Activated naive CD4-positive, alpha-beta T cell treated with anti-CD3 and anti-CD28 coated beads, Interleukin-2, amount 50 U/mL, for 24 hours (primary cell): ENCODE results near the gene GGACT.

Experiments
- H3K27ac Mint-ChIP-seq: one replicate; pipeline ENCODE4 v1.8.0; 2021; ENCODE audit warnings: mild to moderate bottlenecking, mixed read lengths
- H3K27me3 Mint-ChIP-seq: one replicate; pipeline ENCODE4 v1.8.0; 2021; ENCODE audit warnings: mixed read lengths
- H3K36me3 Mint-ChIP-seq: one replicate; pipeline ENCODE4 v1.8.0; 2021; ENCODE audit warnings: mixed read lengths
- H3K4me1 Mint-ChIP-seq: one replicate; pipeline ENCODE4 v1.8.0; 2021; ENCODE audit warnings: mixed read lengths
- H3K4me3 Mint-ChIP-seq: one replicate; pipeline ENCODE4 v1.8.0; 2021; ENCODE audit warnings: mild to moderate bottlenecking, mixed read lengths
- H3K9me3 Mint-ChIP-seq: one replicate; pipeline ENCODE4 v1.8.0; 2021; ENCODE audit warnings: mixed read lengths

The GGACT gene

DNA sequence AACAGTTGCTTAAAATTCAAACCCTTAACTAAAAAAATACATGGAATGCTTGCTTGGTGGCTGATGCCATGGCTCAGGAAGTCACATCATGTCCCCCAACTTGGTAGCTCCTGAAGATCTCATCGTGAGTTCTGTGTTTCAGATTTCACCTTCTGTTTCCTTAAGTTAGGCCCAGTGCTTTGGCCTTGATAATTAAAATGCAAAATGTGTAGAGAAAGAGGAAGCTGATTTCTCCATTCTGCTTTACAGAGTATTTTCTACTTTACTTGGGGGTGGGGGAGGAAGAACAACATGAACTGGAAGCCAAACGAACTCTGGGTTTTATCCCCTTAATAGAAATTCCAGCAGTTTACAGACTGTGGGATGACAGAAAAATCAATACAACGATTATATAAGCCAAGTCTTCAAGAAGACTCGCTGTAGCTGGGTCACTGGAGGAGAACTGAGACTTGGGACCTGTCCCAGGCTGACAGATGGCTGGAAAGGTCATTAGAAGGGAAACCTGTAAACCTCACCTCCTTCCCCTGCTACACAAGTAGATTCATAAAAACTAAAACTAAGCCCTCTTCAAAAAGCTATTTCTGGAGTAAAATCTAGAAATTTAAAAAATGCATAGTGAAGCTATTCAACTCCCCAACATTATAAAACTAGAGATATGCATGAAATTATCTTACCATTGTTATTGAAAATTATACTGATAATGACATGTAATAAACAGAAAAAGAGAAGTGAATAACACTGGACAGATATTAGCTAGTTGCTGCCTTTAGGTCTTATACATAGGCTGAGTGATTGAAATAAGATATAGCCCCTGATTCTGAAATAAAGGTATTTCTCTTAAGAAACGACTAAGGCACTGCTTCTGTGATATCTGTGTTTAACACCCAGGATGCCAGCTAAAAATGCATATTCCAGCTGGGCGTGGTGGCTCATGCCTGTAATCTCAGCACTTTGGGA, 22.1 kb upstream of the GGACT start:
- no peak overlapping the region for H3K4me3 Mint-ChIP-seq
- no peaks in the 10 kb centered on the region for H3K27me3 Mint-ChIP-seq
- H3K36me3 Mint-ChIP-seq, result peaks cover 18% of the 10 kb centered on the region
- H3K9me3 Mint-ChIP-seq, result no peaks in the 10 kb centered on the region
- peaks cover 20% of the 10 kb centered on the region for H3K4me1 Mint-ChIP-seq
- no peak overlapping the region for H3K27ac Mint-ChIP-seq

DNA sequence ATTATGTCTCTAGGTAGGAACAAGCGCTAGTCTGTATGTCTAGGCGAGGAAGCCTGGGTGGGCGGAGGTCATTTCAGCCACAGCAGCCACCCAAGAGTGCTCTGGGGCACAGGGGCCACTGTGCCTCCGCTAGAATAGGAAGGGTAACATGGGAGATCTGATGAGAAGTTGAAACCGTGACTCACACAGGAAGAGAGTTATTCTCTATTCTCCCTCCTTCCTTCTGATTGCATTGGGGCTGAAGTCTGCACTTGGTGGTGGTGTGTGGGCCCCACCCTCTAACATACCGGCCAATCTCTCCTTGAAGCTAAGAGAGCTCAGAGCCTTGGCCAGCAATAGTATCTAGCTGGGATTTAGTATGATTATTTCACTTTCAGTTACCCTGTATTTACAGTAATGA, 20.3 kb upstream of the GGACT start:
- no peaks in the 10 kb centered on the region for H3K27me3 Mint-ChIP-seq
- no peaks in the 10 kb centered on the region for H3K9me3 Mint-ChIP-seq
- no peak overlapping the region for H3K4me3 Mint-ChIP-seq
- peaks cover 20% of the 10 kb centered on the region for H3K4me1 Mint-ChIP-seq
- H3K27ac Mint-ChIP-seq, result peak overlapping the region; percentile 4
- peaks cover 18% of the 10 kb centered on the region for H3K36me3 Mint-ChIP-seq

DNA sequence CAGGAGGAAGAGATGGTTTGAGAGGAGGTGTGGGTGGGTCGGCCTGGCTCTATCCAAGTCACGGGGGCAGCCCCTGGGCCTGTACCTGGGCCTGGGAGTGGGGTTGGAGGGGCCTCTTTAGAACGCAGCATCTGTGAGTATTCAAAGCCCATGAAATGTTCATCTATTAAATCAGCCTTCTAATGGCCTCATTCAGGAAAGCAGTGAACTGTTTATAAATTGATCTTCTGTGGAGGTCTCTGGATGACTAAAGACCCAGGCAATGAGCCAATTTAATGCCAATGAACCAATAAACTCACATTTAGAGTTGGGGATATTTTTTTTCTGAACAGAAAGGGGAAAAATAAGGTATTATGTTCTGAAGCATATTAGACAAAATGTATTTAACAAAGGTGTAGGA, 19.9 kb upstream of the GGACT start:
- peaks cover 18% of the 10 kb centered on the region for H3K36me3 Mint-ChIP-seq
- no peak overlapping the region for H3K27ac Mint-ChIP-seq
- H3K4me3 Mint-ChIP-seq, result no peak overlapping the region
- no peaks in the 10 kb centered on the region for H3K27me3 Mint-ChIP-seq
- H3K4me1 Mint-ChIP-seq, result peaks cover 20% of the 10 kb centered on the region
- no peaks in the 10 kb centered on the region for H3K9me3 Mint-ChIP-seq

GRCh38 chr13:100604918-100605710, 16.5 kb upstream of the GGACT start:
- Mint-ChIP-seq H3K27me3 (no peaks in the 10 kb centered on the region), H3K4me1 (peaks cover 15% of the 10 kb centered on the region), H3K27ac (no peak overlapping the region), H3K9me3 (no peaks in the 10 kb centered on the region), H3K36me3 (peaks cover 7% of the 10 kb centered on the region), H3K4me3 (no peak overlapping the region)

DNA sequence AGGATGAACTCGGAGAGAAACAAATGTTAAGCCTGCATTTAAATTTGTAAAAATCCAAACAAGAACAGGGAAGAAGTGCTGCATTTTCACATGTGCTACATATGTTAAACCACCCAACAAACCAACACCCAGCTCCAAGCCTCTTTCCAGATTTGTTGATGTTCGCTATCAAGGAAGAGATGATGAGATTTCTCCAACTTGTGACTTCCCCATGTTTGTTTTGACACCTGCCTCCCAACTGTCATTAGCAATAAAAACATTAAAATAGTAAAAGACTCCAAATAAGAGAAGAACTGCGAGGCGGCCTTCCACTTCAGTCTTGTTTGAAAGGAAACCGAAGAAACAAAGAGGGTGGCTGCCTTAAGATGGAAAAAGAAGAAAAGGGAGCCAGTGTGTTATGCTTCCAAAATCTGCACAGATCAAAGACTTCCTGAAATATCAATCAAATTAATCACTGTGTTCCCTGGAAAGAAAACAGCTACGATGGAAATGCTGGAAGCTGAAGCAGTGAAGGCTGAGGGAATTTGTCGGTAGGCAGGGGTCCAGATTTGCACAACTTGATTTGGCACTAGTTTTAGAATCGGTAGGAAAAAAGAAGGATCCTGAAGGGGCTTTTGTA, 14.0 kb upstream of the GGACT start:
- no peak overlapping the region for H3K4me3 Mint-ChIP-seq

DNA sequence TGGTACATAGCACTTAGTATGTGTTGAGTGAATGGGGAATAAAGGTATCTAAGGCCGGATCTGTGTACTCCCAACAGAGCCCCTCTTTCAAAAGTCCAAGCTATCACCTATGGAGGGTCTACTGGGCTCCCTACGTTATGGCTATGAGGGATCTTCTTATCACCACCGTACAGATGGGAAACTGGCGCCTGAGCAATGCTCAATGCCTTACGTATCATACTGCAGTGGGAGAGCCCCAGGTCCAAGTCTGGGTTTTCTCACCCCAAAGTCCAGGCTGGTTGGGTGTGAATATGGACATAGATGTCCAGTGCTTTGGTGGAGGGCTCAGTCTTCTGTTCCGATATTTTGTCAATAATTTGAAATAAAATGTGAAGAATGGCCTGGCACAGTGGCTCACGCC, 13.1 kb upstream of the GGACT start:
- no peak overlapping the region for H3K4me3 Mint-ChIP-seq
- H3K27me3 Mint-ChIP-seq, result no peaks in the 10 kb centered on the region
- H3K36me3 Mint-ChIP-seq, result peaks cover 2% of the 10 kb centered on the region
- no peaks in the 10 kb centered on the region for H3K4me1 Mint-ChIP-seq
- no peak overlapping the region for H3K27ac Mint-ChIP-seq
- no peaks in the 10 kb centered on the region for H3K9me3 Mint-ChIP-seq

More for the DNA sequence above, 14.0 kb upstream of the GGACT start:
- Mint-ChIP-seq H3K27me3 (no peaks in the 10 kb centered on the region), H3K27ac (no peak overlapping the region), H3K36me3 (peaks cover 2% of the 10 kb centered on the region), H3K9me3 (no peaks in the 10 kb centered on the region), H3K4me1 (no peaks in the 10 kb centered on the region)

DNA sequence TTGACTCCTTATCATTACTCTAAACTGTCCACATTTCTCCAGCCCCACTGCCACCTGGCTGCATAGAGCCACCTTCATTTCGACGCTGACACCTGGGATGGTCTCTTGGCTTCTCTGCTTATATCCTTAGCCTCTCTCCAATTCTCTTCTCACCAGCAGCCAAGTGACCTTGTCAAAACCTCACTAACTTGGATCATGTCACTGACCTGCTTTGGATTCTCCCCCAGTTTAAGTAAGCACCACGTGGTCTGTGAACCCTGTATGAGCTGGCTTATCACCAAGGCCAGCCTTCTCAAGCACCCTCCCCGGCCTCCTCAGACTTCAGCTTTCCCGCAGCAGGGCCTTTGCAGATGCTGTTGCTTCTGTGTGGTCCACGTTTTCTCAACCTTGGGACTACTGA, 12.3 kb upstream of the GGACT start:
- no peak overlapping the region for H3K4me3 Mint-ChIP-seq
- H3K4me1 Mint-ChIP-seq, result no peaks in the 10 kb centered on the region
- no peaks in the 10 kb centered on the region for H3K27me3 Mint-ChIP-seq
- H3K27ac Mint-ChIP-seq, result no peak overlapping the region
- H3K9me3 Mint-ChIP-seq, result no peaks in the 10 kb centered on the region
- no peaks in the 10 kb centered on the region for H3K36me3 Mint-ChIP-seq

- Mint-ChIP-seq H3K4me1 (no peaks in the 10 kb centered on the region), H3K27me3 (no peaks in the 10 kb centered on the region), H3K36me3 (no peaks in the 10 kb centered on the region), H3K27ac (no peak overlapping the region), H3K4me3 (no peak overlapping the region), H3K9me3 (no peaks in the 10 kb centered on the region)
These were observed 11.9 kb upstream of the GGACT start for GRCh38 chr13:100600461-100600860.

DNA sequence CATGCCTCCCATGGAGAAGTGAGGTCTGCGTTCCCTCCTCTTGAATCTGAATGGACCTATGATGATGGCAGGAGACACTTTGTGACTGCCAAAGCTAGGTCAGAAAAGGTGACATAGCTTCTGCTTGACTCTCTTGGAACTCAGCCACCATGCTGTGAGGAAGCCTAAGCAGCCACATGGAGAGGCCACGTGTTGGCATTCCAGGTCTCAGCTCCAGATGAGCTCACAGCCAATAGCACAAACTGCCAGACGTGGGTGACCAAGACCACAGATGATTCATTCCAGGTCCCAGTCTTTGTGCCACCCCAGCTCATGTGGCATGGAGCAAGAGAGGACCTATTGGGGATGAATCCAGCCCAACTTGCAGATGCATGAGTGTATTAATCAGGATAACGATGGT, 8.7 kb upstream of the GGACT start:
- H3K9me3 Mint-ChIP-seq, result no peaks in the 10 kb centered on the region
- H3K4me1 Mint-ChIP-seq, result no peaks in the 10 kb centered on the region
- no peak overlapping the region for H3K4me3 Mint-ChIP-seq
- H3K27ac Mint-ChIP-seq, result no peak overlapping the region
- no peaks in the 10 kb centered on the region for H3K27me3 Mint-ChIP-seq
- no peaks in the 10 kb centered on the region for H3K36me3 Mint-ChIP-seq

DNA sequence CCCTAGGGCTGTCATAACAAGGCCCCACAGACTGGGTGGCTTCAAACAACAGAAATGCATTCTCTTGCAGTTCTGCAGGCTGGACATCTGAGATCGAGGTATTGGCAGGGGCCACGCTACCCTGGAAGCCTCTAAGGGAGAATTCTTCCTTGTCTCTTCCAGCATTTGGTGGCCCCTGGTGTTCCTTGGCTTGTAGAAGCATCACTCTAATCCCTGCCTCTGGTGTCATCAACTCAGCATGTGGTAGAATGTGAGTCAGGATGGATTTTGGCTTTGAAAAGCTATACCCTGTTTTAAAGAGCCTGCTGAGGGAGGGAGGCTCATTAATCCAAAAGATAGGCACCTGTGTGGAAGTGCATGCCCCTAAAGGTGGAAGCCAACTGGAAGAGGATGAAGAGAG, 7.9 kb upstream of the GGACT start:
- Mint-ChIP-seq H3K9me3 (no peaks in the 10 kb centered on the region), H3K27ac (no peak overlapping the region), H3K4me3 (no peak overlapping the region), H3K27me3 (no peaks in the 10 kb centered on the region), H3K36me3 (no peaks in the 10 kb centered on the region), H3K4me1 (no peaks in the 10 kb centered on the region)

DNA sequence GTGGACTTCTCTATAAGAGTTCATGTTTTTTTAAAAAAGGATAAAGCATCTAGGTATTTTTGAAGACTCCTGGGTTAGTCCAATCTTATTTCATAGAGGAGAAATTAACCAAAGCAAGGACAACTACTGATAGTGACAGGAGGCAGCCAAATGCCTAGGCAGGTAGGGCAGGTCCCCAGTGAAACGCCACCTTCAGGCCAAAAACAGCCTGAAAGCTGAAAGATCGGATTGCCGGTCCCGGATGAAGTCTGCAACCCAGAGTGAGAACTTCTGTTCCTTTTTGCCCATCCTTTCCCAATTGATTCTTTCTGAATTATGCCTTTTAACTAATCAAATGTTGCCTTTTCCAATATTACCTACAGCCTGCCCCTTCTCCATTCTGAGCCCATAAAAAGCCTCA, 6.1 kb upstream of the GGACT start:
- Mint-ChIP-seq H3K9me3 (no peaks in the 10 kb centered on the region), H3K27ac (no peak overlapping the region), H3K4me3 (no peak overlapping the region), H3K4me1 (no peaks in the 10 kb centered on the region), H3K27me3 (no peaks in the 10 kb centered on the region), H3K36me3 (no peaks in the 10 kb centered on the region)

DNA sequence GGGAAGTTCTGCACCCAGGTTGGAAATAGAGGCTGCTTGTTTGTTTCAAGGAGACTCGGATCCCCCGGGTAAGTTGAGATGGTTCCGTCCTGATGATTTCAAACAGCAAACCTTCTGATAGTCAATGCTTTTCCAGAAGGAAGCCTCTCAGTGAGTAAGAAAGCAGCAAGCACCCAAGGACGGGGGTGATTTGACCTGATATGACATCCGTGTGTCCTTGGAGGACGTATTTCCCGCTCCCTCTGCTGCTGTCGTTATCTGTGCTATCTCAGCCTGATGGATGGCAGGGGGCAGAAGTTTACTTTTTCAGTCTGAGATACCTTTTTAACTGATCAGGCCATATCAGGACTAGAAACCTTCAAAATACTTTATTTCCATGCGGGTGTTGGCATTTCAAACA, 5.7 kb upstream of the GGACT start:
- no peak overlapping the region for H3K4me3 Mint-ChIP-seq
- H3K36me3 Mint-ChIP-seq, result no peaks in the 10 kb centered on the region
- H3K27ac Mint-ChIP-seq, result no peak overlapping the region
- H3K9me3 Mint-ChIP-seq, result no peaks in the 10 kb centered on the region
- H3K27me3 Mint-ChIP-seq, result no peaks in the 10 kb centered on the region
- peaks cover 3% of the 10 kb centered on the region for H3K4me1 Mint-ChIP-seq

GRCh38 chr13:100589178-100589725, 663 bp upstream of the GGACT start:
- peak overlapping the region; percentile 90 for H3K4me3 Mint-ChIP-seq
- no peaks in the 10 kb centered on the region for H3K27me3 Mint-ChIP-seq
- no peaks in the 10 kb centered on the region for H3K36me3 Mint-ChIP-seq
- peak overlapping the region; percentile 96 for H3K27ac Mint-ChIP-seq
- peaks cover 43% of the 10 kb centered on the region for H3K4me1 Mint-ChIP-seq
- H3K9me3 Mint-ChIP-seq, result no peaks in the 10 kb centered on the region

DNA sequence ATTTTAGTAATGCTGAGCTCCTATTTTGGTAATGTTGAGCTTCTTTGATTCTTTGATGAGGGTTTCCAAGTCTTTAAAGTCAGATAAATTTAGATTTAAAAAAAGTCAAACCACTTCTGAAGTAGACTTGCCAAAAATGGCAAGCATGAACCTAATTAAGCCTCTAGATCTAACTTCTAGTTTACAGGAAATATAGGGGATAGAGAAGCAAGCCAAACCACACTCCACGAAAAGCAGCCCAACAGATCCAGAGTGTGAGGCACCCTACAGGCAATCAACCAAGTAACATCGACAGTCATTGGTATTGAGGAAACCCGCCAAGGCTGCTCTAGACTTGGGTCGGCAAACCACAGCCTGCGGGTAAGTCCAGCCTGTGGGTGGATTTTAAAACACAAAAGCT, 3.7 kb downstream of the GGACT start:
- no peaks in the 10 kb centered on the region for H3K36me3 Mint-ChIP-seq
- H3K4me3 Mint-ChIP-seq, result peak overlapping the region; percentile 33
- peak overlapping the region; percentile 83 for H3K27ac Mint-ChIP-seq
- H3K9me3 Mint-ChIP-seq, result no peaks in the 10 kb centered on the region
- H3K27me3 Mint-ChIP-seq, result no peaks in the 10 kb centered on the region
- H3K4me1 Mint-ChIP-seq, result peaks cover 79% of the 10 kb centered on the region

- Mint-ChIP-seq H3K9me3 (no peaks in the 10 kb centered on the region), H3K4me1 (peaks cover 56% of the 10 kb centered on the region), H3K27me3 (no peaks in the 10 kb centered on the region), H3K36me3 (no peaks in the 10 kb centered on the region), H3K27ac (peak overlapping the region; percentile 55), H3K4me3 (no peak overlapping the region)
These were observed 7.1 kb downstream of the GGACT start for GRCh38 chr13:100581504-100581903.
